ENCODE measurements around the gene FIS1.
"Not testable (repeated sequence)": the region's sequence is repeated elsewhere in the genome, so short reads cannot be mapped to it uniquely, and the experiment has no call there.

DNA sequence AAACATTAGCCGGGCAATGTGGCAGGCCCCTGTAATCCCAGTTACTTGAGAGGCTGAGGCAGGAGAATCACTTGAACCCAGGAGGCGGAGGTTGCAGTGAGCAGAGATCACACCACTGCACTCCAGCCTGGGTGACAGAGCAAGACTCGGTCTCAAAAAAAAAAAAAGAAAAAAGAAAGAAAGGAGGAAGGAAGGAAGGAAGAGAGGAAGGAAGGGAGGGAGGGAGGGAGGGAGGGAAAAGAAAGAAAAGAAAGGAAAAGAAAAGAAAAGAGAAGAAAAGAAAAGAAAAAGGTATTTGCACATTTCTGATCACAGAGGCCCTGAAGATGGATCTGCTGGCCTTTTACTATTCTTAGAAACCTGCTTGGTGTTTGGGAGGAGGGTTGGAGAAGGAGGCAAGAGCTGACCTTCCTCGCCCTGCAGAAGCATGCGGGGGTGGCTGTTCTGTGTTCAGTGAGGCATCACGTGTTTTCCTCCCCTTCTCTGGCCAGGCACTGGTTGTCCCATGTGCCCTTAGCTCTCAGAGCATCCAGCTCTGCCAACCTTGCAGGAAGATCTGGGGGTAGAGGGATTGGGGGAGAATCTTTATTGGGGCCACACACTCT is 19.3 kb upstream of the FIS1 start:
- TF ChIP-seq, protein P1, sequence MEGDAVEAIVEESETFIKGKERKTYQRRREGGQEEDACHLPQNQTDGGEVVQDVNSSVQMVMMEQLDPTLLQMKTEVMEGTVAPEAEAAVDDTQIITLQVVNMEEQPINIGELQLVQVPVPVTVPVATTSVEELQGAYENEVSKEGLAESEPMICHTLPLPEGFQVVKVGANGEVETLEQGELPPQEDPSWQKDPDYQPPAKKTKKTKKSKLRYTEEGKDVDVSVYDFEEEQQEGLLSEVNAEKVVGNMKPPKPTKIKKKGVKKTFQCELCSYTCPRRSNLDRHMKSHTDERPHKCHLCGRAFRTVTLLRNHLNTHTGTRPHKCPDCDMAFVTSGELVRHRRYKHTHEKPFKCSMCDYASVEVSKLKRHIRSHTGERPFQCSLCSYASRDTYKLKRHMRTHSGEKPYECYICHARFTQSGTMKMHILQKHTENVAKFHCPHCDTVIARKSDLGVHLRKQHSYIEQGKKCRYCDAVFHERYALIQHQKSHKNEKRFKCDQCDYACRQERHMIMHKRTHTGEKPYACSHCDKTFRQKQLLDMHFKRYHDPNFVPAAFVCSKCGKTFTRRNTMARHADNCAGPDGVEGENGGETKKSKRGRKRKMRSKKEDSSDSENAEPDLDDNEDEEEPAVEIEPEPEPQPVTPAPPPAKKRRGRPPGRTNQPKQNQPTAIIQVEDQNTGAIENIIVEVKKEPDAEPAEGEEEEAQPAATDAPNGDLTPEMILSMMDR (conservative IDR thresholded peaks at IDR 0.05), result not testable (repeated sequence)
- TF ChIP-seq EZH2 (IDR thresholded peaks at IDR 0.05; ENCODE audit: low read depth), result not testable (repeated sequence)

Data from PC-9 (cell line).